H9 (cell line): ENCODE data around the gene ERP27. TPM values are rescaled to one million over a fixed set of nuclear protein-coding genes. Genes with fewer than 3 reads are reported as not detected.

Experiments used
- DNase-seq: peaks from one replicate; pipeline ENCODE4 v3.0.0-alpha.2; 2017
- H2AFZ ChIP-seq: one replicate; pipeline ENCODE4 v1.6.1; 2013; ENCODE audit warnings: mild to moderate bottlenecking, low read length, control low read depth, moderate library complexity
- H2AK5ac ChIP-seq: 2 replicates; pipeline ENCODE4 v1.6.1; 2013; ENCODE audit warnings: low read length, control low read depth, mixed read lengths; ENCODE audit not compliant: insufficient read length
- H2BK120ac ChIP-seq: one replicate; pipeline ENCODE4 v1.6.1; 2013; ENCODE audit warnings: low read depth, mild to moderate bottlenecking, low read length, control low read depth, inconsistent platforms; ENCODE audit not compliant: poor library complexity, severe bottlenecking
- H2BK12ac ChIP-seq: 2 replicates; pipeline ENCODE4 v1.6.1; 2013; ENCODE audit warnings: low read length, control low read depth, mixed read lengths, low read depth; ENCODE audit not compliant: insufficient read length
- H2BK15ac ChIP-seq: 2 replicates; pipeline ENCODE4 v1.6.1; 2013; ENCODE audit warnings: low read depth, low read length, control low read depth
- H2BK20ac ChIP-seq: one replicate; pipeline ENCODE4 v1.6.1; 2013; ENCODE audit warnings: low read depth, mild to moderate bottlenecking, low read length, control low read depth, inconsistent platforms; ENCODE audit not compliant: poor library complexity, severe bottlenecking
- H2BK5ac ChIP-seq: 2 replicates; pipeline ENCODE4 v1.6.1; 2013; ENCODE audit warnings: low read length, control low read depth, mixed read lengths; ENCODE audit not compliant: insufficient read length
- H3K14ac ChIP-seq: 2 replicates; pipeline ENCODE4 v1.6.1; 2013; ENCODE audit warnings: low read length, control low read depth; ENCODE audit not compliant: insufficient read depth
- H3K18ac ChIP-seq: 2 replicates; pipeline ENCODE4 v1.6.1; 2013; ENCODE audit warnings: low read depth, mild to moderate bottlenecking, mixed read lengths, low read length, control low read depth; ENCODE audit not compliant: insufficient read length
- H3K23ac ChIP-seq: 2 replicates; pipeline ENCODE4 v1.6.1; 2013; ENCODE audit warnings: low read length, control low read depth, mixed read lengths, low read depth; ENCODE audit not compliant: insufficient read length
- H3K23me2 ChIP-seq: 2 replicates; pipeline ENCODE4 v1.6.1; 2013; ENCODE audit warnings: low read depth, mild to moderate bottlenecking, mixed read lengths, low read length, control low read depth; ENCODE audit not compliant: insufficient read length, poor library complexity, severe bottlenecking
- H3K27ac ChIP-seq: 2 replicates; pipeline ENCODE4 v1.5.1; 2013; ENCODE audit warnings: low read length, control low read depth, mixed read lengths, low read depth; ENCODE audit not compliant: insufficient read length
- H3K27me3 ChIP-seq: 2 replicates; pipeline ENCODE4 v1.6.1; 2013; ENCODE audit warnings: low read length, control low read depth, inconsistent platforms; ENCODE audit not compliant: insufficient read depth
- H3K4ac ChIP-seq: 2 replicates; pipeline ENCODE4 v1.6.1; 2013; ENCODE audit warnings: low read depth, mild to moderate bottlenecking, control low read depth, inconsistent platforms, low read length, moderate library complexity
- H3K4me1 ChIP-seq: 2 replicates; pipeline ENCODE4 v1.6.1; 2013; ENCODE audit warnings: low read length, control low read depth, inconsistent platforms; ENCODE audit not compliant: insufficient read depth
- H3K4me2 ChIP-seq: 2 replicates; pipeline ENCODE4 v1.6.1; 2013; ENCODE audit warnings: low read length, control low read depth, mixed read lengths; ENCODE audit not compliant: insufficient read length, insufficient read depth
- H3K56ac ChIP-seq: 2 replicates; pipeline ENCODE4 v1.6.1; 2013; ENCODE audit warnings: low read depth, mild to moderate bottlenecking, mixed read lengths, low read length, control low read depth; ENCODE audit not compliant: insufficient read length
- H3K79me1 ChIP-seq: 2 replicates; pipeline ENCODE4 v1.6.1; 2013; ENCODE audit warnings: low read depth, mild to moderate bottlenecking, moderate library complexity, low read length, control low read depth, inconsistent platforms; ENCODE audit not compliant: insufficient read depth, poor library complexity, severe bottlenecking
- H3K79me2 ChIP-seq: 2 replicates; pipeline ENCODE4 v1.6.1; 2013; ENCODE audit warnings: low read length, control low read depth, inconsistent platforms; ENCODE audit not compliant: insufficient read depth
- H3K9ac ChIP-seq: 2 replicates; pipeline ENCODE4 v1.6.1; 2013; ENCODE audit warnings: low read length, control low read depth, mixed read lengths; ENCODE audit not compliant: insufficient read length; ENCODE audit errors: extremely low read depth
- H3K9me3 ChIP-seq: one replicate; pipeline ENCODE4 v1.6.1; 2013; ENCODE audit warnings: low read depth, low read length, inconsistent platforms; ENCODE audit not compliant: control insufficient read depth
- H3T11ph ChIP-seq: one replicate; pipeline ENCODE4 v1.6.1; 2013; ENCODE audit warnings: mild to moderate bottlenecking, low read length, control low read depth, inconsistent platforms
- H4K20me1 ChIP-seq: one replicate; pipeline ENCODE4 v1.6.1; 2013; ENCODE audit not compliant: control insufficient read depth, insufficient read length, insufficient read depth
- H4K5ac ChIP-seq: 2 replicates; pipeline ENCODE4 v1.6.1; 2013; ENCODE audit warnings: low read depth, mild to moderate bottlenecking, mixed read lengths, low read length, control low read depth; ENCODE audit not compliant: insufficient read length
- H4K8ac ChIP-seq: replicated peaks from 2 replicates; pipeline ENCODE4 v1.6.1; 2013; ENCODE audit warnings: low read length, control low read depth, mixed read lengths, low read depth; ENCODE audit not compliant: insufficient read length
- H4K91ac ChIP-seq: 2 replicates; pipeline ENCODE4 v1.6.1; 2013; ENCODE audit warnings: low read depth, mild to moderate bottlenecking, moderate library complexity, mixed read lengths, low read length, control low read depth; ENCODE audit not compliant: insufficient read length
- H3K27ac Mint-ChIP-seq, 3 experiments: 2 replicates in 2 of 3; 3 replicates in 1 of 3; pipeline ENCODE4 v1.8.0; 2020 to 2021; ENCODE audit warnings: mixed read lengths in 3 of 3, mild to moderate bottlenecking in 1 of 3, moderate library complexity in 1 of 3
- H3K27me3 Mint-ChIP-seq: 2 replicates; pipeline ENCODE4 v1.8.0; 2021; ENCODE audit warnings: low read depth, mild to moderate bottlenecking, moderate library complexity, mixed read lengths
- H3K36me3 Mint-ChIP-seq, 3 experiments: 2 replicates in 2 of 3; 3 replicates in 1 of 3; pipeline ENCODE4 v1.8.0; 2020 to 2021; ENCODE audit warnings: low read depth in 3 of 3, mixed read lengths in 3 of 3; ENCODE audit not compliant: insufficient read depth in 1 of 3
- H3K4me1 Mint-ChIP-seq, 2 experiments: 2 replicates each; pipeline ENCODE4 v1.8.0; 2020; ENCODE audit warnings: mixed read lengths in 2 of 2
- H3K4me3 Mint-ChIP-seq, 2 experiments: 2 replicates in 1 of 2; 3 replicates in 1 of 2; pipeline ENCODE4 v1.8.0; 2020 to 2021; ENCODE audit warnings: mild to moderate bottlenecking in 2 of 2, mixed read lengths in 2 of 2, moderate library complexity in 1 of 2
- H3K9me3 Mint-ChIP-seq, 2 experiments: 2 replicates in 1 of 2; 3 replicates in 1 of 2; pipeline ENCODE4 v1.8.0; 2020; ENCODE audit warnings: mild to moderate bottlenecking in 2 of 2, mixed read lengths in 2 of 2, moderate library complexity in 1 of 2
- WGBS: extraction: QIAGEN DNeasy Blood & Tissue Kit; methylation state at CpG from one replicate; pipeline ENCODE4 v1.1.7; 2013; ENCODE audit warnings: missing lambda C conversion rate, low lambda C conversion rate, mixed read lengths; ENCODE audit not compliant: insufficient read length; ENCODE audit errors: extremely low coverage; 5-methylcytosine and 5-hydroxymethylcytosine counted together
- total RNA-seq: library from RNA; stranded (reverse); gene quantifications from 2 replicates; pipeline ENCODE4 v1.2.1, GENCODE V29; 2021
- TF ChIP-seq, protein P1 (sequence below): fragments of 200-600 bp; sonication (generic); conservative IDR thresholded peaks from 3 replicates; pipeline ENCODE4 v1.8.0; 2021; ENCODE audit warnings: antibody characterized with exemption, mild to moderate bottlenecking

ERP27 gene
- total RNA-seq, 1 experiment from 2014 or later: not detected

DNA sequence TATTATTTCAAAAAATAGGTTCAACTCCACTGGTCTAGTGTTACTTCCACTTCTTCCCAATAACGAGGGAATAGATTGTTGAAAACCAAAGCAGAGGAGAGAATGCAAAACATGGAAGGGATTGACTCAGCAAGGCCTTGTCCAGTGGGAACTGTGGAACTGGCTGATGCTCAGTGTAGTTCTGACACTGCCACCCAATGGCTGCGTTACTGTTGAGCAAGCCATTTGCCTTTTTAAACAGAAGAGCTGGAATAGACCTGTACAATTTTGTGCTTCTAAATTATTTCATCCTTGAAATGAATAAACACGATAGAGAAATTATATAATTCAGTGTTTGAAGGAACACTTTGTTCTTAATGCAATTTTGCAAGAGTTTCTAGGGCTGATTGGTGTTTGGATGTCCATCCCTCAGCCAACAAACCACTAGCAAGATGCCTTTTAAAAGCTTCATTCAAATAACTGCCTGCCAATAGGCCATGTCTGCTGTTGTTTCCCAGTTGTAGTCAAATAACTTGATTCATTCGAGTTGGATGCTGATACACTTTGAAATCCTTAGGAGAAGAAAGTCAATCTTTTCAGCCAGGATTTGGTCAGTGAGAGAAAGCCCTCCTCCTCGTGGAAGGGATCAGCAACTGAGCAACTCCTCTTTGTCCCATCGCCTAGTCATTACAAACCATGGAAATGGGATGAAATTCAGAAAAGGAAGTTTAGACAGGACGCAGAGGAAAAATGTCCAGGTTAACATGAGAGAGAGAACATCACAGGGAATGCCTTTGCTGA lies 45.4 kb downstream of the ERP27 start:
- Histone ChIP-seq H3K56ac (no peak overlapping the region), H2BK5ac (no peak overlapping the region), H4K20me1 (no peaks in the 10 kb centered on the region), H2BK15ac (no peak overlapping the region), H2BK20ac (no peak overlapping the region), H3K9ac (no peak overlapping the region), H3K27me3 (no peaks in the 10 kb centered on the region), H4K5ac (no peak overlapping the region), H3K79me1 (no peaks in the 10 kb centered on the region), H3K14ac (no peak overlapping the region), H3K79me2 (no peaks in the 10 kb centered on the region), H2BK120ac (no peak overlapping the region), H3K27ac (no peak overlapping the region), H2BK12ac (no peak overlapping the region), H3K23me2 (no peaks in the 10 kb centered on the region), H3T11ph (no peak overlapping the region), H3K4ac (no peak overlapping the region), H3K4me1 (peaks cover 2% of the 10 kb centered on the region; the same call in 1 of the 2 replicates), H3K4me2 (no peak overlapping the region), H3K9me3 (no peaks in the 10 kb centered on the region), H4K8ac (no peak overlapping the region), H3K23ac (no peak overlapping the region), H4K91ac (no peak overlapping the region), H3K18ac (no peak overlapping the region), H2AK5ac (no peak overlapping the region), H2AFZ (no peak overlapping the region)
- H3K27ac Mint-ChIP-seq: no peak overlapping the region; a peak in 1 of 7 replicates
- no peaks in the 10 kb centered on the region for H3K36me3 Mint-ChIP-seq
- no peaks in the 10 kb centered on the region for H3K27me3 Mint-ChIP-seq
- H3K9me3 Mint-ChIP-seq: no peaks in the 10 kb centered on the region
- H3K4me3 Mint-ChIP-seq: no peak overlapping the region
- DNase-seq: no peak
- WGBS: no CpG with 5 or more reads among the region's 7 CpGs
- peaks cover 6 to 13% of the 10 kb centered on the region in 2 experiments; a peak in 3 of 4 replicates for H3K4me1 Mint-ChIP-seq
- TF ChIP-seq, protein P1, sequence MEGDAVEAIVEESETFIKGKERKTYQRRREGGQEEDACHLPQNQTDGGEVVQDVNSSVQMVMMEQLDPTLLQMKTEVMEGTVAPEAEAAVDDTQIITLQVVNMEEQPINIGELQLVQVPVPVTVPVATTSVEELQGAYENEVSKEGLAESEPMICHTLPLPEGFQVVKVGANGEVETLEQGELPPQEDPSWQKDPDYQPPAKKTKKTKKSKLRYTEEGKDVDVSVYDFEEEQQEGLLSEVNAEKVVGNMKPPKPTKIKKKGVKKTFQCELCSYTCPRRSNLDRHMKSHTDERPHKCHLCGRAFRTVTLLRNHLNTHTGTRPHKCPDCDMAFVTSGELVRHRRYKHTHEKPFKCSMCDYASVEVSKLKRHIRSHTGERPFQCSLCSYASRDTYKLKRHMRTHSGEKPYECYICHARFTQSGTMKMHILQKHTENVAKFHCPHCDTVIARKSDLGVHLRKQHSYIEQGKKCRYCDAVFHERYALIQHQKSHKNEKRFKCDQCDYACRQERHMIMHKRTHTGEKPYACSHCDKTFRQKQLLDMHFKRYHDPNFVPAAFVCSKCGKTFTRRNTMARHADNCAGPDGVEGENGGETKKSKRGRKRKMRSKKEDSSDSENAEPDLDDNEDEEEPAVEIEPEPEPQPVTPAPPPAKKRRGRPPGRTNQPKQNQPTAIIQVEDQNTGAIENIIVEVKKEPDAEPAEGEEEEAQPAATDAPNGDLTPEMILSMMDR: peak; percentile 19; the same call in 1 of the 3 replicates
